ENCODE measurements around the gene LRRC36. TPM values are rescaled to one million over a fixed set of nuclear protein-coding genes. Genes with fewer than 3 reads are reported as not detected.

LRRC36 gene
- total and polyA plus RNA-seq, 9 of the 15 experiments (the other 6 are each of a cell fraction or from before 2014, with no cell fraction given) = 0.09 to 0.40 (median 0.17) TPM; not detected in 1

- 0 out of 2 replicates have a peak, but pooled peaks have one; percentile 20 for TF ChIP-seq SMARCE1 (IDR thresholded peaks at IDR 0.05)
- peak; percentile 35; the same call in 1 of the 2 replicates for TF ChIP-seq NFIC (IDR thresholded peaks at IDR 0.05)
- peak; percentile 31; the same call in 1 of the 2 replicates for TF ChIP-seq MAX (CRISPR knock-in tag; IDR thresholded peaks at IDR 0.05)
- TF ChIP-seq JUN (IDR thresholded peaks at IDR 0.05; ENCODE audit: borderline replicate concordance, low read depth, low read length) = peak; percentile 65; the same call in 1 of the 2 replicates
- TF ChIP-seq JUN (CRISPR knock-in tag; IDR thresholded peaks at IDR 0.05; ENCODE audit: borderline replicate concordance) = no peak
- TF ChIP-seq FOXA3 (CRISPR knock-in tag; conservative IDR thresholded peaks at IDR 0.05 in 1 of 2, IDR thresholded peaks at IDR 0.05 in 1 of 2) = peak in 1 of 2 experiments; percentile 13; a peak in 1 of 4 replicates
- no peak for TF ChIP-seq ZNF133 (CRISPR knock-in tag; IDR thresholded peaks at IDR 0.05)
These were observed 49.2 kb upstream of the LRRC36 start (continued) for GRCh38 chr16:67277294-67277998.

- Histone ChIP-seq H3K79me2 (ENCODE audit: control insufficient read depth, insufficient read depth, low read length) (peaks cover 30% of the 10 kb centered on the region), H3K4me1 (replicated peaks in 1 of 2; ENCODE audit: control insufficient read depth in 2 of 2, insufficient read depth in 2 of 2, low read length in 2 of 2) (peaks cover 22 to 38% of the 10 kb centered on the region in 2 experiments), H3K36me3 (ENCODE audit: control insufficient read depth, insufficient read depth, low read length) (peaks cover 37% of the 10 kb centered on the region; the same call in 2 of the 3 replicates), H3K9ac (ENCODE audit: insufficient read depth in 1 of 2, low read depth in 2 of 2, low read length in 2 of 2) (peak overlapping the region; percentile 88 to 97), H3K9me1 (ENCODE audit: control insufficient read depth, insufficient read depth, low read length) (no peaks in the 10 kb centered on the region), H2AFZ (ENCODE audit: low read depth, low read length) (peak overlapping the region; percentile 87), H3K4me2 (ENCODE audit: insufficient read depth, low read length) (peak overlapping the region; percentile 95), H3K27ac (ENCODE audit: extremely low read depth, low read depth, low read length) (peak overlapping the region; percentile 83), H4K20me1 (replicated peaks; ENCODE audit: control insufficient read depth, insufficient read depth, low read length) (no peaks in the 10 kb centered on the region), H3K27me3 (ENCODE audit: control insufficient read depth in 2 of 2, insufficient read depth in 2 of 2, low read length in 2 of 2) (no peaks in the 10 kb centered on the region), H3K4me3 (peak overlapping the region; percentile 74), H3K9me3 (replicated peaks; ENCODE audit: control insufficient read depth, insufficient read depth, low read depth, low read length) (no peaks in the 10 kb centered on the region)
- DNase-seq (ENCODE audit: extremely low read depth in 1 of 4, low spot score in 3 of 4) (no peak), FAIRE-seq (peak; percentile 59), ATAC-seq (no peak)
- POLR2A ChIA-PET = interaction anchor here (0.6 to 1.7 kb wide), 5 partner anchors 8 to 88 kb away, joined by 3 to 5 read pairs (median 4); partner anchors contain the start of gene EXOC3L1
- CTCF ChIA-PET (ENCODE audit: low intra/inter-chr PET ratio) = interaction anchor here (0.8 to 2.3 kb wide), 3 partner anchors 18 to 331 kb away, joined by 3 to 18 read pairs (median 6); no protein-coding TSS in a partner anchor
- BruUV-seq (replicated peaks) = no TSS peak
- 24% methylated on average over 11 of the region's 13 CpGs for WGBS (ENCODE audit: insufficient coverage, low coverage, missing lambda C conversion rate)
- in situ Hi-C loops (cut with MboI) = no loop called here
- intact Hi-C loops (cut with micrococcal nuclease) = loop anchor here (1.0 to 5.0 kb wide), 2 partner anchors 18 to 41 kb away; no protein-coding TSS in a partner anchor
- no peak for TF ChIP-seq ZKSCAN3 (CRISPR knock-in tag; IDR thresholded peaks at IDR 0.05)
- TF ChIP-seq ZBTB12 (CRISPR knock-in tag; IDR thresholded peaks at IDR 0.05) = no peak
- TF ChIP-seq ETV1 (tag; conservative IDR thresholded peaks at IDR 0.05; ENCODE audit: low read depth) = no peak
- no peak for TF ChIP-seq PBX2 (CRISPR knock-in tag; IDR thresholded peaks at IDR 0.05; ENCODE audit: low read depth)
- TF ChIP-seq PBX2 (tag; conservative IDR thresholded peaks at IDR 0.05; ENCODE audit: low read depth) = no peak
- TF ChIP-seq FOXA3 (CRISPR knock-in tag; conservative IDR thresholded peaks at IDR 0.05 in 1 of 2, IDR thresholded peaks at IDR 0.05 in 1 of 2) = 0 out of 4 replicates have a peak, but pooled peaks of 1 of the 2 experiments have one; percentile 2
- TF ChIP-seq CGGBP1 (CRISPR knock-in tag; IDR thresholded peaks at IDR 0.05) = no peak
These were observed 48.4 kb upstream of the LRRC36 start for GRCh38 chr16:67277999-67278772.

Data from K562 (cell line).